ENCODE data around the gene DOHH. TPM values are rescaled to one million over a fixed set of nuclear protein-coding genes. Genes with fewer than 3 reads are reported as not detected.

DOHH gene
- total and polyA plus RNA-seq, 9 of the 15 experiments (the other 6 are each of a cell fraction or from before 2014, with no cell fraction given) = 0.14 to 47.2 (median 5.1) TPM

GRCh38 chr19:3448616-3449334, 51.7 kb downstream of the DOHH start (continued):
- no peak for TF ChIP-seq ZBTB49 (CRISPR knock-in tag; IDR thresholded peaks at IDR 0.05; ENCODE audit: borderline replicate concordance)
- no peak for TF ChIP-seq RNF219 (CRISPR knock-in tag; IDR thresholded peaks at IDR 0.05)
- no peak for TF ChIP-seq NCOA4 (IDR thresholded peaks at IDR 0.05; ENCODE audit: partially characterized antibody)
- no peak for TF ChIP-seq E2F5 (CRISPR knock-in tag; IDR thresholded peaks at IDR 0.05)
- no peak for TF ChIP-seq PREB (CRISPR knock-in tag; IDR thresholded peaks at IDR 0.05)
- 0 out of 2 replicates have a peak, but pooled peaks have one; percentile 21 for TF ChIP-seq POLR2G (IDR thresholded peaks at IDR 0.05; ENCODE audit: low read depth, low read length)
- TF ChIP-seq RFX5 (IDR thresholded peaks at IDR 0.05; ENCODE audit: low read depth, low read length) = no peak
- TF ChIP-seq NCOA1 (IDR thresholded peaks at IDR 0.05; ENCODE audit: low read depth) = no peak
- no peak for TF ChIP-seq STAT6 (CRISPR knock-in tag; IDR thresholded peaks at IDR 0.05)
